Measurements from ENCODE around the gene RHBG. TPM values are rescaled to one million over a fixed set of nuclear protein-coding genes. Genes with fewer than 3 reads are reported as not detected.

Gene RHBG
- total RNA-seq, 1 donor from 2014 or later, result not detected

GRCh38 chr1:156389311-156389710 is 20.3 kb downstream of the RHBG start:
- no peak for TF ChIP-seq CTCF (IDR thresholded peaks at IDR 0.05)
- ChIA-PET CTCF (interaction anchor here (1.6 kb wide), 1 partner anchor 57 kb away, joined by 5 read pairs; no protein-coding TSS in a partner anchor), POLR2A (no interaction called here)
- Mint-ChIP-seq H3K4me1 (peaks cover 5% of the 10 kb centered on the region), H3K27me3 (peaks cover 38% of the 10 kb centered on the region), H3K27ac (no peak overlapping the region), H3K36me3 (ENCODE audit: low read depth) (no peaks in the 10 kb centered on the region), H3K4me3 (no peak overlapping the region), H3K9me3 (no peaks in the 10 kb centered on the region)
- no peak for ATAC-seq (ENCODE audit: low read depth)
- intact Hi-C loops (cut with micrococcal nuclease), result loop anchor here (5.0 kb wide), 1 partner anchor 233 kb away; no protein-coding TSS in a partner anchor
- DNase-seq, result no peak

GRCh38 chr1:156390469-156391365 is 21.7 kb downstream of the RHBG start:
- POLR2A ChIA-PET, result no interaction called here
- no peak for ATAC-seq (ENCODE audit: low read depth)
- Mint-ChIP-seq H3K4me1 (peaks cover 7% of the 10 kb centered on the region), H3K36me3 (ENCODE audit: low read depth) (no peaks in the 10 kb centered on the region), H3K9me3 (no peaks in the 10 kb centered on the region), H3K27me3 (peaks cover 37% of the 10 kb centered on the region), H3K4me3 (no peak overlapping the region), H3K27ac (no peak overlapping the region)
- CTCF ChIA-PET, result interaction anchor here (1.6 kb wide), 1 partner anchor 55 kb away, joined by 5 read pairs; no protein-coding TSS in a partner anchor
- no peak for DNase-seq
- intact Hi-C loops (cut with micrococcal nuclease), result no loop called here
- no peak for TF ChIP-seq CTCF (IDR thresholded peaks at IDR 0.05)

GRCh38 chr1:156391366-156391677 is 22.3 kb downstream of the RHBG start:
- Mint-ChIP-seq H3K4me1 (peaks cover 6% of the 10 kb centered on the region), H3K4me3 (no peak overlapping the region), H3K27me3 (peaks cover 35% of the 10 kb centered on the region), H3K27ac (no peak overlapping the region), H3K9me3 (no peaks in the 10 kb centered on the region), H3K36me3 (ENCODE audit: low read depth) (no peaks in the 10 kb centered on the region)
- ChIA-PET CTCF (no interaction called here), POLR2A (no interaction called here)
- intact Hi-C loops (cut with micrococcal nuclease), result no loop called here
- ATAC-seq (ENCODE audit: low read depth) (no peak), DNase-seq (no peak)
- no peak for TF ChIP-seq CTCF (IDR thresholded peaks at IDR 0.05)

- DNase-seq (no peak), ATAC-seq (ENCODE audit: low read depth) (no peak)
- Mint-ChIP-seq H3K27me3 (peaks cover 33% of the 10 kb centered on the region), H3K27ac (no peak overlapping the region), H3K36me3 (ENCODE audit: low read depth) (no peaks in the 10 kb centered on the region), H3K4me3 (no peak overlapping the region), H3K9me3 (no peaks in the 10 kb centered on the region), H3K4me1 (peaks cover 6% of the 10 kb centered on the region)
- ChIA-PET CTCF (no interaction called here), POLR2A (no interaction called here)
- intact Hi-C loops (cut with micrococcal nuclease), result no loop called here
- TF ChIP-seq CTCF (IDR thresholded peaks at IDR 0.05), result no peak
These were observed 22.7 kb downstream of the RHBG start for GRCh38 chr1:156391701-156392100.

- Mint-ChIP-seq H3K9me3 (no peaks in the 10 kb centered on the region), H3K4me3 (no peak overlapping the region), H3K4me1 (peaks cover 6% of the 10 kb centered on the region), H3K27ac (no peak overlapping the region), H3K27me3 (peaks cover 26% of the 10 kb centered on the region), H3K36me3 (ENCODE audit: low read depth) (no peaks in the 10 kb centered on the region)
- intact Hi-C loops (cut with micrococcal nuclease), result no loop called here
- ChIA-PET POLR2A (no interaction called here), CTCF (no interaction called here)
- no peak for DNase-seq
- no peak for ATAC-seq (ENCODE audit: low read depth)
- no peak for TF ChIP-seq CTCF (IDR thresholded peaks at IDR 0.05)
These were observed 23.4 kb downstream of the RHBG start for GRCh38 chr1:156392452-156392853.
